Adipocyte (in vitro differentiated cells): Measurements from ENCODE around the gene GSTA5.
"Not testable (repeated sequence)": the region's sequence is repeated elsewhere in the genome, so short reads cannot be mapped to it uniquely, and the experiment has no call there.

Source experiments
- DNase-seq: peaks from one replicate; pipeline ENCODE4 v3.0.0-alpha.2; 2015; ENCODE audit warnings: low read depth
- H3K27me3 ChIP-seq: replicated peaks from 2 replicates; pipeline ENCODE4 v1.7.0; 2013; ENCODE audit warnings: mild to moderate bottlenecking, low read length, moderate library complexity; ENCODE audit not compliant: control insufficient read depth, insufficient read depth
- H3K36me3 ChIP-seq: 2 replicates; pipeline ENCODE4 v1.7.0; 2013; ENCODE audit warnings: low read length, mild to moderate bottlenecking, moderate library complexity; ENCODE audit not compliant: control insufficient read depth, insufficient read depth, severe bottlenecking
- H3K4me1 ChIP-seq: 2 replicates; pipeline ENCODE4 v1.7.0; 2013; ENCODE audit warnings: mild to moderate bottlenecking, low read length, moderate library complexity; ENCODE audit not compliant: control insufficient read depth, insufficient read depth
- H3K4me3 ChIP-seq: 2 replicates; pipeline ENCODE4 v1.7.0; 2013; ENCODE audit warnings: mild to moderate bottlenecking, low read length, moderate library complexity
- H3K9ac ChIP-seq: 2 replicates; pipeline ENCODE4 v1.7.0; 2013; ENCODE audit warnings: mild to moderate bottlenecking, low read length, moderate library complexity
- H3K9me3 ChIP-seq: 2 replicates; pipeline ENCODE4 v1.7.0; 2013; ENCODE audit warnings: mild to moderate bottlenecking, low read length, moderate library complexity; ENCODE audit not compliant: control insufficient read depth

Gene GSTA5

DNA sequence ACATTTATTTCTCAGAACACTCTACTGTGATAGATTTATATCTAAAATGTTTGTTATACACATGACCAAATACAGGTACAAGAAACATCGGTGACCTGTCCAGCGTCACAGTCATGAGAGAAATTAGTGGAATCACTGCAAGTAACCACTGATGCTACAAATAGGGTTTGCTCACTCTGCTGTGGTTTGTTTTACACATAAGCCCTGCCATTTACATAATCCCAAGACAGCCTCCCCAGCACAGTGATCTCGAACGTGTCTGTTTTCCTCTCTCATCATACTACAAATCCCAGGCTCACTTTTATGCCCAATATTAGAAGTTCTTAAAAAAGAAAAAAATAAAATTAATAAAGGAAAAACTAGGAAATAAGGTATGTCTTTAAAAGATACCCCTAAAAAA, 30.8 kb downstream of the GSTA5 start:
- H3K9ac ChIP-seq, H3K36me3 ChIP-seq, H3K27me3 ChIP-seq, H3K4me1 ChIP-seq, DNase-seq, H3K9me3 ChIP-seq, H3K4me3 ChIP-seq: not testable (repeated sequence)

GRCh38 chr6:52808660-52809059, 32.0 kb downstream of the GSTA5 start:
- H3K9ac ChIP-seq = no peak overlapping the region
- H3K4me3 ChIP-seq = no peak overlapping the region
- H3K27me3 ChIP-seq = no peaks in the 10 kb centered on the region
- H3K4me1 ChIP-seq = no peaks in the 10 kb centered on the region
- H3K36me3 ChIP-seq = no peaks in the 10 kb centered on the region
- no peak for DNase-seq
- H3K9me3 ChIP-seq = no peaks in the 10 kb centered on the region

DNA sequence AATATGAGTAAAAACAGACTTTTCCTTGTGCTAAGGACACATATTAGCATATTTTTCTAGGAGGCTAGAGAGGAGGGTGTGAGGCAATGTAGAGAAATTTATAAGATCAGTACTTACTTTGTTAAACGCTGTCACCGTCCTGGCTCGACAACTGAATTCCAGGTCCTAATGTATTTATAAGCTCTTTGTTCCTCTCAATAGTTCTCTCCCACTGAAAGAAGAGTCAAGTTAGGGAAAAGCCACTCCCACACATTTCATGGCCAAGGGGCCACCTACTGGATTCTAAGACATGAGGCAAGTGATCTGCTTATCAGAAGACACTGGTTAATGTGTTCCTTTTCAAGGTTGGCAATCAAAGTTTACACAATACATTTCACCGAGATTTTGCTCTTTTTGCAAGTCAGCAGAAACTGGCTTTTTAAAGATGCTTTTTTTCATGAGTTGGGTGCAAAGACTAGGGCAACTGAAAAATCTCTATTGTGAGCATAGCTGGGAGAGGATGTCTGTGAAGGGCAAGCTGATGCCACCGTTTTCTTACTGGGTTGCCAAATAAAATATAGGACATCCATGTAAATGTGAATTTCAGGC, 36.9 kb downstream of the GSTA5 start, which contains the start of gene GSTA1:
Gene GSTA1 (minus strand): TSS at position 149 of the 588 bp plus-strand sequence. CDS start 4,549 bp downstream, outside the sequence.
- DNase-seq, H3K9ac ChIP-seq, H3K36me3 ChIP-seq, H3K27me3 ChIP-seq, H3K9me3 ChIP-seq, H3K4me3 ChIP-seq: not testable (repeated sequence)
- peaks cover 13% of the 10 kb centered on the region for H3K4me1 ChIP-seq

DNA sequence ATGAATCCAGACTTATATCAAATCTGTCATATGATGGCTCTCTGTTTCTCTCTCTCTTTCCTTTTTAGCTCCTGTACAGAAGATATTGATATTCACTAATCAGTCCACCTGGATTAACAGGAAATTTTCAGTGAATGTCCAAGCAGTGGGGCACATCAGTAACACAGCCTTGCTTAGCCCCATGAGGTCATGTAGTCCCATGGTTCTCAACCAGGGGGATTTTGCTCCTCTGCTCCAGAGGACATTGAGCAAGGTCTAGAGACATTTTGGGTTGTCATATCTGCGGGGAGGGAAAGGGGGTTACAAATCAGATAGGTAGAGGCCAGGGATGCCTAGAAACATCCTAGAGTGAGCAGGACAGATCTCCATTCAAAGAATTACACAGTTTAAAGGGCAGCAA, 37.8 kb downstream of the GSTA5 start:
- DNase-seq = no peak
- Histone ChIP-seq H3K4me1 (peaks cover 14% of the 10 kb centered on the region), H3K4me3 (no peak overlapping the region), H3K9ac (no peak overlapping the region), H3K27me3 (no peaks in the 10 kb centered on the region), H3K36me3 (no peaks in the 10 kb centered on the region), H3K9me3 (no peaks in the 10 kb centered on the region)

DNA sequence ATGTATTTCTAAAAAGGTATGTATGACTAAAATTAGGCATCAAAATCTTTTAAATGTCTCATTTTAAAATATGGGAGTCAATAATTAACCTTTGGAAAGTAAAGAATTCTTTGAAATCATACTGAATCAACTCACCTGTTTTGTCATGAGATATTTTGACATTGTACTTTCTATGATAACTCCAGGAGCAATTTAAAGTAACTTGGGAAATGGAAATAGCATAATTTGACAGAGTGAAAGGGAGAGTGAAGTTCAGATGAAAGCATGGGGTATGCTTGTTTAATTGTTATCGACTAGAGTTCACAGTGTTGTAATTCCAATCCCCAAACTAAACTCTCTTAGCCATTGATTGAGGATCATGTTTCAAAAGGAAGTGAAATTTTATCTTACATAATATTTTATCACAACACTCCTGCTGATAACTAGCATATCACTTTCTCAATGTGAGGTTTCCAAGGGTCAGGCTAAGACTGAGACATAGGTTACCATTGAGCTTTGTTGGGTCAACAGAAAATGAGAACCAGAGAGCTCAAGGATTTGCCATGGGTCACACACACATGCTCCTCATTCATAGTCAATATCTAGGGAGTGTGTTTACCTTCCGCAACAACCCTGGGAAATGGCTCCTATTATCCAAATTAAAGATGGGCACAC, 39.3 kb downstream of the GSTA5 start:
- peaks cover 14% of the 10 kb centered on the region for H3K4me1 ChIP-seq
- H3K4me3 ChIP-seq = no peak overlapping the region
- H3K9me3 ChIP-seq = no peaks in the 10 kb centered on the region
- H3K9ac ChIP-seq = no peak overlapping the region
- H3K27me3 ChIP-seq = no peaks in the 10 kb centered on the region
- no peak for DNase-seq
- H3K36me3 ChIP-seq = no peaks in the 10 kb centered on the region

DNA sequence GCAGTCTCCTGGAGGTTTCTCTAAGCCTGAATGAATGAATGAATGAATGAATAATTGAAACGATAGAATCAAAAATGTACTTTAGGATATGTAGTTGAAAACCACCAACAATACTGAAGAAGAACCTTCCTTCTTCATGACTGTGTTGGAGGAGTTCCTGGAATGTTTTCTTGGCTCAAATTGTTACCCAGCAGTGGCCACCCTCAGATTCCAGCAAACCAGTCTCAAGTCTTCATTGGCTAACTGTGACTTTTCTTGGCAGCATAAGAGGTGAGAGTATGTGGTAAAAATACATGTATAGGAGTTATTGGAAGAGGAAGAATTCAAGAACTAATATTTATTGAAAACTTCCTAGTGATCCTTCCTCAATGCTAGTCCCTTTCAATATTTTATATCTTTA, 41.3 kb downstream of the GSTA5 start:
- peak; percentile 42 for DNase-seq
- not testable (repeated sequence) for H3K4me3 ChIP-seq
- H3K4me1 ChIP-seq = peaks cover 14% of the 10 kb centered on the region

GRCh38 chr6:52794366-52794765, 46.2 kb downstream of the GSTA5 start:
- H3K4me3 ChIP-seq, H3K9me3 ChIP-seq, H3K27me3 ChIP-seq, DNase-seq, H3K9ac ChIP-seq, H3K36me3 ChIP-seq, H3K4me1 ChIP-seq: not testable (repeated sequence)

More for the DNA sequence above, 41.3 kb downstream of the GSTA5 start:
- not testable (repeated sequence) for H3K36me3 ChIP-seq, H3K9ac ChIP-seq, H3K9me3 ChIP-seq, H3K27me3 ChIP-seq

DNA sequence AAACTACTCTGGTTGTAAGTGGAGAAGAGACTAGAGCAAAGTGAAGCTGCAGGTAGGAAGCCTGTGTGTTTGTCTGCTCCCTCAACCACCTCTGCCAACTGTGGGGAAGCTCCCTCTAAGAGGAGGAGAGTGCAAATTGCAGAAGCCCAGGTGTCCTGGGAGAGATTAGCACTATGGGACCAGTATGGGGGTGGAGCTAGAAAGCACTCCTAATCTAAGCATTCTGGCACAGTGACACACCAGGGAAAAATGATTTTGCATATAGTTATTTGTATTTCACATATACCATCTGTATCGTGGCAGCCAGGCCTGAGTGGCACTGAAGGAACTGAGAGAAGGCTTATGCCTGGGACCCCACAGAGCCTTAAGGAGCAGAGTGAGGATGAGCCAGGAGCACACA, 49.8 kb downstream of the GSTA5 start:
- Histone ChIP-seq H3K27me3 (no peaks in the 10 kb centered on the region), H3K36me3 (no peaks in the 10 kb centered on the region), H3K4me3 (no peak overlapping the region), H3K9ac (no peak overlapping the region), H3K9me3 (no peaks in the 10 kb centered on the region), H3K4me1 (no peaks in the 10 kb centered on the region)
- DNase-seq = no peak

DNA sequence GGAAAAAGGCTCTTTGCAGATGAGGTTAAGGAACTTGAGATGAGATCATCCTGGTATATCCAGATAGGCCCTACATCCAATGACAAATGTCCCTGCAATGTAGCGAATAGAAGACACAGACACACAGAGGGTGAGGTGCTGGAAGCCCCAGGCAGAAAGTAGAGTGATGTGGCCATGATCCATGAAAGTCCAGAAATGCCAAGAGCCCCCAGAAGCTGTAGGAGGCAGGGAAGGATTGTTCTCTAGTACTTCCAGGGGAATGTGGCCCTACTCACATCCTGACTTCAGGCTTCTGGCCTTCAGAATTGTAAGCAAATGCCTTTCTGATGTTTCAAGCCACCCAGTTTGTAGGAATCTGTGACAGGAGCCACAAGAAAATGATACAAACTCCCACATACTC, 51.0 kb downstream of the GSTA5 start:
- not testable (repeated sequence) for DNase-seq, H3K4me1 ChIP-seq, H3K27me3 ChIP-seq, H3K36me3 ChIP-seq, H3K9ac ChIP-seq, H3K4me3 ChIP-seq, H3K9me3 ChIP-seq

DNA sequence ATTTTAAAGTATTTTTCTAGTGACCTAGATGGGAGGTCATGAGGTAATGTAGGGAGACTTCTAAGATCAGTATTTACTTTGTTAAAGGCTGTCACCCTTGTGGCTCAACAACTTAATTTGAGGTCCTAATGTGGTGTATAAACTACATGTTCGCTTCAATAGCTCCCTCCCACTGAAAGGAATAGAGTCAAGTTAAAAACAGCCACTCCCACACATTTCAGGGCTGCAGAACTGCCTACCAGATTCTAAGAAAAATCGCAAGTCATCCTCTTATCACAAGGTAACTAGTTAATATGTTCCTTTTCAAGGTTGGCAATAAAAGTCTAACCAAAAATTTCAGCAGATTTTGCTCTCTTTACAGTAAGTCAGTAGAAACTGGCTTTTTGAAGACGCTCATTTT, 52.1 kb downstream of the GSTA5 start:
- Histone ChIP-seq H3K36me3 (no peaks in the 10 kb centered on the region), H3K9me3 (no peaks in the 10 kb centered on the region), H3K27me3 (no peaks in the 10 kb centered on the region), H3K4me1 (peaks cover 1% of the 10 kb centered on the region), H3K9ac (no peak overlapping the region), H3K4me3 (no peak overlapping the region)
- no peak for DNase-seq

GRCh38 chr6:52787917-52788316, 52.7 kb downstream of the GSTA5 start:
- Histone ChIP-seq H3K27me3 (no peaks in the 10 kb centered on the region), H3K4me1 (peaks cover 4% of the 10 kb centered on the region), H3K4me3 (no peak overlapping the region), H3K36me3 (no peaks in the 10 kb centered on the region), H3K9me3 (no peaks in the 10 kb centered on the region), H3K9ac (no peak overlapping the region)
- DNase-seq = no peak
